Measurements from ENCODE around the gene ANGPTL2.

Gene ANGPTL2

GRCh38 chr9:127116088-127116726, 6.2 kb downstream of the ANGPTL2 start:
- no peak for FAIRE-seq

DNA sequence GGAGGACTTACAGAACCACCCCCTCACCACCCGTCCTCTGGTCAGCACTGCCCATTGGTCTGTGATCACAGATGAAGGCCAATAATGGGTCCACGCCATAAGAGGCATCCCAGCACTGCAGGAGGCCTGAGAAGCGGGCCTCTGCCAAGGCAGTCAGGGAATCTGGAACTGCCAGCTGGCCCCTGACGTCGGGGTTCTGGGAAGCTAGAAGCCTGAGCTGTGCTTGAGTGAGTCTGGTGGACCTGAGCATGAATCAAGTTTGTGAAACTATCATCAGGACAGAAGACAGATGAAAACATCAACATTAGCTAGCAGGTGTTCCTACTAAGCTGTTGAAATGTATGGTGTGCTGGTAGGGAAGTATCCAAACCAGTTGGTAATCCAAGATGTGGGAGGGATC, 7.8 kb downstream of the ANGPTL2 start:
- FAIRE-seq = no peak

- FAIRE-seq = no peak
Observed at GRCh38 chr9:127113191-127113972, 9.1 kb downstream of the ANGPTL2 start.

DNA sequence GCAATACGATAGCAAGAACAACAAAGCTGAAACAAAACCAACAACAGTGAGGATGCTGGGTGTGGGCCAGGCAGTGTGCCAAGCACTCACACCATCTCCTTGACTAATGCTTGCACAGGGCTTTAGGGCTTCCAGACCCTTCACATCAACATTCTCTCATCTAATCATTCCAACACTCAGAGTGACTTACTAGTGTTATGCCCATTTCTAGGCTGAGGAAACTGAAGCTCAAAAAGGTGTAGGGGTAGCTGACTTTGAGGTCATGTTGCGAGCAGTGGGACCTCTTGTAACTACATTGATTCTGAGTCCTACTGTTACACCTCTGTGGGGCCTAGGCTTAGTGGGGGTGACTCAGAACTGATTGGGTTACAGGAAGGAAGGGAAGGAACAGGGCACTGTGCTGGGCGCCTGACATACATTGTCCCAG, 9.7 kb downstream of the ANGPTL2 start:
- no peak for FAIRE-seq

DNA sequence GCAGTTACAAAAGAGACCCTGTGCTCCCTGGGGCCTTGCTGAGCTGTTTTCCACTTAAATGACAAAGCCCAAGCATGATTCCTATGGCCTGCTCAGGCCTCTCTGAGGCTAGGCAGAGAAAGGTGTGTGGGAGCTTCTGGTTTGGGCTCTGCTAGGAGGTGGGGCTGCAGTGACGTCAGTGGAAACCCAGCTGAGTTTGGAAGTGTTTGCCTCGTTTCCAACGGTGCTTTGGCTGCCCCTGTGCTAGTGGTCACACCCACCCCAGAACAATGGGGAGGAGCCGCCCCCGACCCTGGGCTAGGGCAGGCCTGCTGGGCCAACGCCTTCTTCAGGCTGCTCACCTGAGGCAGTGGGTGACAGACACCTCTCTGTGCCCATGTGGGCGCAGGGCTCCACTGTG, 10.4 kb downstream of the ANGPTL2 start:
- no peak for FAIRE-seq

DNA sequence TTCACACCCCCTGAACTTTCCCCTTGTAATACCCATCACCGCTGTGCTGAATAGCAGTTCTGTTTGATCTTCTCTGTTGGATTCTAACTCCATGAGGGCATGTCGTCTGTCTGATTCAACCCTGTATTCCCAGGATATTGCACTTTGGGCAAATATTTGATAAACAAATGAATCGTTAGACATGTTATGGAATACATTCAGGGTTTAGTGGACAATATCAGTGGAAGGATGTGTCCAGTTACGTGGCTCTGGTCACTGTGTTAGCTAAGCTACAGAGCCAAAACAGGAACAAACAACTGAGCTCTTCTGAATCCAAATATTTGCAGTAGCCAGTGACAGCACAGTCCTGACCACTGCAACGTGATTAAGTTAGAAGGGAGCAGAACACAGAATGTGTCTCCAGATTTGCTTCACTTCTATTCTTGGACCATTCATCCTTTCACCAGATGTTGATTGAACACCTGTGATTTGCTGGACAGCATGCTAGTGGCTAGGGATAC, 13.2 kb downstream of the ANGPTL2 start:
- no peak for FAIRE-seq

GRCh38 chr9:127107929-127108876, 14.2 kb downstream of the ANGPTL2 start:
- FAIRE-seq = no peak

- FAIRE-seq = no peak
Observed at GRCh38 chr9:127107171-127107928, 15.1 kb downstream of the ANGPTL2 start.

- no peak for FAIRE-seq
Observed at GRCh38 chr9:127106466-127106855, 16.0 kb downstream of the ANGPTL2 start.

- FAIRE-seq = no peak
Observed at GRCh38 chr9:127105805-127106465, 16.5 kb downstream of the ANGPTL2 start.

DNA sequence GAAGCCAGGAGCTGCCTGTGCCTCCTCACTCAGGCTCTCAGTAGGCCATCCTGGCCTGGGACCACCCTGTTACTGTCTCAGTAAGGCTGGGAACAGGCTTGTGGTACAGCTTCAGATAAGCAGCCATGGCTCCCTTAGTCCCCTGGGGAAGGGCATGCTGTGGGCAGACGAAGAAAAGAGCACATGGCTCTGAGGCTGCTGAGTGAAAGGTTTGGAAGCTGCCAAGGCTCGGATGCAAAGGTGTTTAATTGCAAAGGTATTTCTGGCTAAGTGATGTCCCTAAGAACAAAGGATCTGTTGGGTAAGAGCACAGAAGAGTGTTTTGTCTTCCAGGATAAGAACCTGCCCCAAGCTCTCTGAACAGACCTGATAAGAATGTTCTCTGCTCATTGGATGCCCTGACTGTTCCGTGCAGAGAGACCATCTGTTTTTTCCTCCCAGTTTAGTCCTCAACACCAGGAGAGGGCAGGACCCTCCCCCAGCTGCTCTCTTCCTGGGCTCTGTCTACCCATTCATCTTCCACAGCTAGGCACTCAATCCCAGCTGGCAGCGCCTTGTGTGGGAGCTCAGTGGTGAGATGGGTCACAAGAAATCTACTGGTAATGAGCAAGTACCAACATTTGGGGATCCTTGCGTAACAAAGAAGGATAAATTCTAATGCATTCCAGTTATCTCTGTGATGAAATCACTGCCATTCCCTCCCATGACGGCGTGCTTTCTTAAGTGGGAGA, 17.7 kb downstream of the ANGPTL2 start:
- no peak for FAIRE-seq

- FAIRE-seq = no peak
Observed at GRCh38 chr9:127102788-127103187, 19.6 kb downstream of the ANGPTL2 start.

GRCh38 chr9:127102176-127102575, 20.3 kb downstream of the ANGPTL2 start:
- FAIRE-seq = no peak

DNA sequence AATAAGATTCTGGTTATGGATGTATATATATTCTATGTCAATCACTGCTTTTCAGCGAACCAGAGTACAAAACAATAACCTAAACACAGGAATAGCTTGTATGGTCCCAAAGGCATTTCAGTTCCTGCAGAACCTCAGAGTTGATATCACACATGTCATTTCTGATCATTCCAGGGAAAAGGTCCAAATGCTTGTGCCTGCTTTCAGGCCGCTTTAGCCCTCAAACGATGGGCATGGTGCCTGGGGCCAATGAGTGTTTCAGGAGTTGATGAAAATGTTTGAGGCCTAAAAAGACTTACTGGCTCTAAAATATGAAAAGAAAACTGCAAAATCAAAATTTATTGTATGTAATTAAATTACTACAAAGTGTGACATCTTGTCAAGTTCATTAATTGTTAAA, 22.8 kb downstream of the ANGPTL2 start:
- no peak for FAIRE-seq

GRCh38 chr9:127098916-127099553, 23.4 kb downstream of the ANGPTL2 start:
- no peak for FAIRE-seq

DNA sequence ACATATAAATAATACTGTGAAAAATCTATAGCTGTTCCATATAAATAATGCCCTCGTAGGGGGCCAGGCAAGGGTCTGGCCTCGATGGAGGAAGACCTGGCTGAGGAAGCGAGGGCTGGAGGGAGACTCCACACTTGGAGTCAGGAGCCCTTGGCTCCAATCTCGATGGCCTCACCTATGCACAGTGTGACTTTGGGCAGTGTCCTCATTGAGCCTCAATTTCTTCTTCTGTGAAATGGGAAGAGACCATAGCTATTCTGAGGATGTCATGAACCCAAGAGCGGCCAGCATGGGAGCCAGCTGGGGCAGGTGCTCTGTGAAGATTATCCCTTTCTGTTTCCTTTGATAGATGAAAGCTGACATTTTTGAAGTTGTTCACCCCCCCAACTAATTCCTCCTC, 24.8 kb downstream of the ANGPTL2 start:
- FAIRE-seq = no peak

DNA sequence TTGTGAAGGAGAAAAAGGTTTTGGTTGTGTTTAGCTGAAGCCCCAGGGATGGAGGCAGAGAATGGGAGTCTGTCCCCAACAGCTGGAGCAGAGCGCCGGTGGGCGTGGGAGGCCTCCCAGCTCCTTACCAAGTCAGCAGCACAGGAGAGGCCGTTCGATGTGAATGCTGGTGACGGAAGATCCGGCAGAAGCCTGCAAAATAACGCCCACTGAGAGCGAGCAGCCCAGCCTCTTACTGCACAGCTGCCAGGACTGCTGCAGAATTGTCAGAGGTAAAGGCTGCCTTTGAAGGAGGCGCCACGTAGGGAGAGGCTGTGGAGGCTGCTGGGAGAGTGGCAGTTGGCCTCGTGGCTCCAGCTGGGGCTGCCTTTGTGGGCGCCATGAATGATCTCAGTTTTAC, 26.2 kb downstream of the ANGPTL2 start:
- FAIRE-seq = no peak

DNA sequence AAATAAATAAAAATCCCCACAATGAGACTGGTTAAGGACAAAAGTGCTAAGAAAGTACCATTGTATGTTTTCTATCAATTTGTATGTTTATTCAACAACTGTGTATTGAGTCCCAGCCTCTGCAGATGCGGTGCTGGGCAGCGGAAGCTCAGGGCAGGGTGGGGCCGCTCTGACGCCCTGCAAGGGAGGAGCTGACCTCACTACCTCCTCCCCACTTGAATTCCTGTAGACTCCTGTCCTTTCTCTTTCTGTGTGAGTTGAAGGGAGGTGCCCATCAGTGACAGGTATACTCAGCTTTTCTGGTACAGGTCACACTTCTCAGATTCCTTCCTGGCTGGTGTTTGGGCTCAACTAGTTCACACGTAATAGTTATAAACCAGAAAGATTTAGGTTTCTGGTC, 27.0 kb downstream of the ANGPTL2 start:
- FAIRE-seq = no peak

- no peak for FAIRE-seq
Observed at GRCh38 chr9:127093319-127094020, 29.0 kb downstream of the ANGPTL2 start.

GRCh38 chr9:127092041-127092608, 30.3 kb downstream of the ANGPTL2 start:
- no peak for FAIRE-seq
